Thymus (tissue), 11 donors: ENCODE measurements around the gene LAMB1. TPM values are rescaled to one million over a fixed set of nuclear protein-coding genes. Genes with fewer than 3 reads are reported as not detected.

ENCODE experiments used
- DNase-seq, 9 donors: peaks; one replicate each; pipeline ENCODE4 v3.0.0-alpha.2; 2013; ENCODE audit warnings: low spot score in 9 of 9, low read depth in 6 of 9, missing footprints in 1 of 9
- H3K27ac ChIP-seq, 2 donors: one replicate each; pipeline ENCODE4 v1.5.1; 2013; ENCODE audit warnings: control low read depth in 1 of 2, low read depth in 1 of 2, low read length in 1 of 2, mild to moderate bottlenecking in 1 of 2, moderate library complexity in 1 of 2
- H3K27me3 ChIP-seq, 2 donors: one replicate each; pipeline ENCODE4 v1.5.1; 2013; ENCODE audit warnings: low read length in 1 of 2; ENCODE audit not compliant: control insufficient read depth in 2 of 2, insufficient read depth in 1 of 2
- H3K36me3 ChIP-seq, 2 donors: one replicate each; pipeline ENCODE4 v1.5.1; 2013; ENCODE audit warnings: low read length in 1 of 2, mild to moderate bottlenecking in 1 of 2, moderate library complexity in 1 of 2; ENCODE audit not compliant: control insufficient read depth in 2 of 2, insufficient read depth in 2 of 2
- H3K4me1 ChIP-seq, 2 donors: one replicate each; pipeline ENCODE4 v1.5.1; 2013; ENCODE audit warnings: low read length in 2 of 2; ENCODE audit not compliant: control insufficient read depth in 2 of 2, insufficient read depth in 2 of 2
- H3K4me3 ChIP-seq, 2 donors: one replicate each; pipeline ENCODE4 v1.5.1; 2013; ENCODE audit warnings: low read length in 2 of 2, control low read depth in 1 of 2, mild to moderate bottlenecking in 1 of 2
- H3K9me3 ChIP-seq, 2 donors: one replicate each; pipeline ENCODE4 v1.5.1; 2013; ENCODE audit warnings: low read length in 1 of 2, mild to moderate bottlenecking in 1 of 2; ENCODE audit not compliant: control insufficient read depth in 2 of 2, insufficient read depth in 1 of 2
- WGBS: extraction: QIAGEN DNeasy Blood & Tissue Kit; methylation state at CpG from one replicate; pipeline ENCODE4 v1.1.7; 2013; 5-methylcytosine and 5-hydroxymethylcytosine counted together
- polyA plus RNA-seq: library from polyadenylated mRNA; stranded (reverse); fragments of 200-250 nt; gene quantifications from one replicate; pipeline ENCODE4 v1.2.3, GENCODE V29; 2013
- total RNA-seq: library from RNA; stranded (reverse); fragments of 120-200 nt; gene quantifications from one replicate; pipeline ENCODE4 v1.2.4, GENCODE V29; 2013
- donor health status: healthy.

LAMB1 gene
- total and polyA plus RNA-seq, 2 donors = 33.4 to 251 TPM

DNA sequence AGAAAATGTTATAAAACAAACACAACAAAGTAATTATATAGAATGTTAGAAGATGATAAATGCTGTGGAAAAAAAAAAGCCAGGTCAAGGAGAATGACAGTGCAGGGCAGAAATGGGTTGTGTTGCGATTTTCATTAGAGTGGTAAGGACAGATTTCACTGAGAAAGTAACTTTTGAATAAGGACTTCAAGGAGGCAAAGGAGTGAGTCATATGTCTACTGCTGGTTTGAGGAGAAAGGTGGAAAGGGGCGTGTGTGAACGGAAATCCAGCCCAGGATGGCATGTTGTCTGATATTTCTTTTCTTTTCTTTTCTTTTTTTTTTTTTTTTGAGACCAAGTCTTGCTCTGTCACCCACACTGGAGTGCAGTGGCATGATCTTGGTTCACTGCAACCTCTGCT is 124.3 kb downstream of the LAMB1 start:
- H3K4me3 ChIP-seq = no peak overlapping the region
- H3K9me3 ChIP-seq = no peaks in the 10 kb centered on the region
- H3K4me1 ChIP-seq = peaks cover 0 to 4% of the 10 kb centered on the region in 2 donors
- no peaks in the 10 kb centered on the region for H3K36me3 ChIP-seq
- H3K27me3 ChIP-seq = no peaks in the 10 kb centered on the region
- DNase-seq = no peak
- WGBS = 93% methylated on average over 3 of the region's 3 CpGs
- H3K27ac ChIP-seq = no peak overlapping the region

DNA sequence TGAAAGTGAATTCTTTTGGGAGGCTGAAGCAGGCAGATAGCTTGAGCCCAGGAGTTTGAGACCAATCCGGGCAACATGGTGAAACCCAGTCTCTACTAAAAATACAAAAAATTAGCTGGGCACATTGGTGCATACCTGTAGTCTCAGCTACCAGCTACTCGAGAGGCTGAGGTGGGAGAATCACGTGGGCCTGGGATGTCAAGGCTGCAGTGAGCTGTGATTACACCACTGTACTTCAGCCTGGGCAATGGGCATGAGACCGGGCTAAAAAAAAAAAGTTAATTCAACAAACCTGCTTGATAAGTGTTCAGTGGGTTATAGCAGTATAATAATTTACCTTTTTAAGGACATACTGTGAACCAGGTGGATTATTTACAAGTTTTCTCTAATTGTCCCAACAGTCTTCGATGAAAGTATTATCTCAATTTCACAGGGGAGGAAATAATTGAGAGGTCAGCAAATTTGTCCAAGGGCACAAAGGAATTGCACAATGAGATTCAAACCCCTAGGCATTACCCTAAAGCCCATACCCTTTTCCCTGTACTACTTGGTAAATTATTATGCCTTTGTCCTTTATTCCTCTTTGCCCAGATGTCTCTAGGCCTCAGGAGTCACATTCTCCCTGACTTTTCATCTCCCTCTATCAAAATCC is 125.1 kb downstream of the LAMB1 start:
- H3K36me3 ChIP-seq = no peaks in the 10 kb centered on the region
- WGBS = 97% methylated on average over 5 of the region's 5 CpGs
- H3K27me3 ChIP-seq = no peaks in the 10 kb centered on the region
- no peak overlapping the region for H3K4me3 ChIP-seq
- H3K27ac ChIP-seq = no peak overlapping the region
- DNase-seq = no peak
- H3K4me1 ChIP-seq = peaks cover 0 to 4% of the 10 kb centered on the region in 2 donors
- H3K9me3 ChIP-seq = no peaks in the 10 kb centered on the region

DNA sequence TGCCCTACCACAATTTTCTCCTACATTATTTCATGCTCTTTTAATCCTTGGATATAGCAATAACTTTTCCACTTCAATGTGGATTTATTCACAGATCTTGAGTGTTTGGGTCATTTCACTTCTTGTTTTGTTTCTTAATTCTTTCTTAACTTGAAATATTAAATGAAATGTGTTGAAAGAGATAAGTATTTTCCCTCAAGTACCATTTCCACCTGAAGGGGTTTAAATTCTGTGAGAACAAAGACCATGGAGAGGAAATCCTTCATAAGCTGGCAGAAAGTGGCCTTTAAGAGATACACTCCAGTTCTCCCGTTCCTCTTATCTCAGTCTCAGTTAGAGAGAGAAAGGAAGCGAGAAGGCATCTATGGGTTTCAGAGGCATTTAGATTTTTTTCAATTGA is 126.0 kb downstream of the LAMB1 start:
- H3K36me3 ChIP-seq = no peaks in the 10 kb centered on the region
- no peaks in the 10 kb centered on the region for H3K9me3 ChIP-seq
- H3K27me3 ChIP-seq = no peaks in the 10 kb centered on the region
- no peak overlapping the region for H3K27ac ChIP-seq
- no peak overlapping the region for H3K4me3 ChIP-seq
- no peak for DNase-seq
- H3K4me1 ChIP-seq = peaks cover 0 to 4% of the 10 kb centered on the region in 2 donors
- 85% methylated on average over 2 of the region's 2 CpGs for WGBS

DNA sequence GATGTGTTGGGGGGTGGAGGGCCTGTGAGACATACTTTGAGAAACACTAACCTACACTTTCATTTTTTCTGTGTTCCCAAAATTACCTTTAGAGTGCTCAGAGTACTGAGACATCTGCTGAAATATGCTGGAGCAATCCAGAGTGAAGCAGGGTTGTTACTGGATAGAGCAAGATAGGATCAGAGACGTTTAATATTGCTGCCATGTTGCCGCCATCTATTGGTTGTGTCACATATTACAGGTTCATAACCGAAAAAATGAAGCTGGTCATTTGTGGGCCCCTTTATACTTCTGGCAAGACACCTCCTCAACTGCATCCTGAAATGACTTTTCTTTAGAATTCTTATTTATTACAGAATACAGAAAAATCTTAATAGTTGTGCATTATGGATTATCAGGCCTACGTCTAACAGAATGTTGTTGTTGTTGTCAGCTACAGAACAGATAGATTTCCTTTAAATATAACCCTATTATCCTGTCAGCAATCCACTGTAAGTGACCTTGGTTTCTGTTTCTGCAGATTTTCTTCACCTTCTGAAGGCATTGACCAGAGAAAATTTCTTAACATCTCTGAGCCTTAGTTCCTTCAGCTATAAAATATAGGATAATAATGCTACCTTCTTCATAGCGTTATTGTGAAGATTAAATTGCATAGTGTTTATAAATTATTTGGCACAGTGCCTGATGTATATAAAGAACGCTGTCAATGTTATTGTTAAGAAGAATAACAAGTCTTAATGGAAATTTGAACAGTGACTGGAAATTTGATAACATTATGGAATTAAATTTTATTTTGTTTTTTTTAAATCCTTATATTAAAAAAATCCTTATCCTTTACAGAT is 128.1 kb downstream of the LAMB1 start:
- 41% methylated on average over 6 of the region's 6 CpGs for WGBS
- Histone ChIP-seq H3K36me3 (no peaks in the 10 kb centered on the region), H3K4me3 (no peak overlapping the region), H3K27ac (no peak overlapping the region), H3K9me3 (no peaks in the 10 kb centered on the region), H3K4me1 (peaks cover 0 to 10% of the 10 kb centered on the region in 2 donors), H3K27me3 (no peaks in the 10 kb centered on the region)
- peak in 5 of 9 donors; percentile 34 to 65 (median 45) for DNase-seq

DNA sequence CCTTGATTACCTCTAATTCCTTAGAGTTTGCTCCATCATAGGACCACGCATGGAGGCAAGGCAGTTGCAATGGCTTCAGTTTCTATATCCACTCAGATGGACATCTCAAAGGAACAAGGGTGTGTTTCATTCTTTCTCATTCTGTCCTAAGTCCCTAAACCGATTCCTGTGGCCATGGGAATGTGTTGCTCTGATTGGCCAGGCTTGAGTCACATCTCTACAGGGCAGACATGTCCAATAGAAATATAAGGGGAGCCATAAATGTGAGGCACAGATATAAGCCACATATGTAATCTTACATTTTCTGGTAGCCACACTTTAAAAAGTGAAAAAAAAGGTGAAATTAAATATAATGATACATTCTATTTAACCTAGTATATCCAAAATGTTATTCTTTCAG is 128.8 kb downstream of the LAMB1 start:
- WGBS = 96% methylated on average over 2 of the region's 2 CpGs
- no peak overlapping the region for H3K27ac ChIP-seq
- H3K36me3 ChIP-seq = no peaks in the 10 kb centered on the region
- H3K4me1 ChIP-seq = peaks cover 0 to 10% of the 10 kb centered on the region in 2 donors
- no peak for DNase-seq
- no peak overlapping the region for H3K4me3 ChIP-seq
- no peaks in the 10 kb centered on the region for H3K27me3 ChIP-seq
- H3K9me3 ChIP-seq = no peaks in the 10 kb centered on the region

Other genes starting within 250 kb of the LAMB1 start
- 0.09 TPM for gene SLC26A3, start 199.9 kb downstream of the LAMB1 start, total RNA-seq
- gene SLC26A3, start 199.9 kb downstream of the LAMB1 start, polyA plus RNA-seq = 0.11 TPM
- gene DLD, start 112.0 kb downstream of the LAMB1 start, total RNA-seq = 42.4 TPM
- 44.2 TPM for gene DLD, start 112.0 kb downstream of the LAMB1 start, polyA plus RNA-seq
- gene LAMB4, start 127.2 kb upstream of the LAMB1 start, total RNA-seq = 0.42 TPM
- 0.52 TPM for gene LAMB4, start 127.2 kb upstream of the LAMB1 start, polyA plus RNA-seq